K562 (cell line): Measurements from ENCODE around the gene ZDHHC3. TPM values are rescaled to one million over a fixed set of nuclear protein-coding genes. Genes with fewer than 3 reads are reported as not detected.

Experiments used
- ATAC-seq: fragments of 200-7000 bp; cut with Tn5 transposase; 3 replicates; pipeline ENCODE4 v1.9.1; 2020; ENCODE audit warnings: moderate library complexity
- BruUV-seq: library from RNA; stranded (reverse); fragments of 400-500 nt; replicated peaks from 2 replicates; lab custom pipeline; 2021; lab: Mats Ljungman, UMichigan
- CTCF ChIA-PET: fragments of 300-600 bp; formaldehyde crosslinking; extraction: SDS; loops from one replicate; lab custom pipeline; 2021; ENCODE audit warnings: low intra/inter-chr PET ratio; lab: Yijun Ruan, JAX
- POLR2A ChIA-PET: fragments of 300-600, 350-650 bp; sonication (Branson Sonifier 250); formaldehyde crosslinking; extraction: SDS; loops from one replicate; lab custom pipeline; 2021; ENCODE audit warnings: antibody characterized with exemption, inconsistent platforms; lab: Yijun Ruan, JAX
- DNase-seq, 4 experiments: peaks; one replicate each; pipeline versions ENCODE4 v3.0.0 to v3.0.0-alpha.2; 2011 to 2018; ENCODE audit warnings: low spot score in 3 of 4, mixed read lengths in 3 of 4; ENCODE audit errors: extremely low read depth in 1 of 4
- FAIRE-seq: peaks from 2 replicates; lab custom pipeline; 2011; peaks lifted over from hg19 to GRCh38; lab: Jason Lieb, UNC
- H2AFZ ChIP-seq: 2 replicates; pipeline ENCODE4 v1.6.0; 2011; ENCODE audit warnings: low read depth, low read length, control low read depth, inconsistent platforms
- H3K27ac ChIP-seq: fragments of 200-600 bp; 3 replicates; pipeline ENCODE4 v1.8.0; 2011; ENCODE audit warnings: low read depth, mild to moderate bottlenecking, control low read depth, inconsistent platforms, low read length, moderate library complexity, mixed read lengths; ENCODE audit errors: extremely low read depth
- H3K27me3 ChIP-seq, 2 experiments: fragments of 300-600 bp in 1 of 2; 2 replicates in 1 of 2; 3 replicates in 1 of 2; pipeline versions ENCODE4 v1.6.0 to v1.8.0; 2011; ENCODE audit warnings: inconsistent platforms in 2 of 2, low read length in 2 of 2, mild to moderate bottlenecking in 1 of 2, mixed read lengths in 1 of 2, moderate library complexity in 1 of 2; ENCODE audit not compliant: control insufficient read depth in 2 of 2, insufficient read depth in 2 of 2
- H3K36me3 ChIP-seq: fragments of 300-600 bp; 3 replicates; pipeline ENCODE4 v1.8.0; 2011; ENCODE audit warnings: mild to moderate bottlenecking, low read length, inconsistent platforms; ENCODE audit not compliant: control insufficient read depth, insufficient read depth
- H3K4me1 ChIP-seq, 2 experiments: fragments of 200-600 bp in 1 of 2; replicated peaks in 1 of 2; 2 replicates in 1 of 2; 3 replicates in 1 of 2; pipeline versions ENCODE4 v1.5.1 to v1.8.0; 2011; ENCODE audit warnings: inconsistent platforms in 2 of 2, low read length in 2 of 2, mild to moderate bottlenecking in 1 of 2, mixed read lengths in 1 of 2, moderate library complexity in 1 of 2; ENCODE audit not compliant: control insufficient read depth in 2 of 2, insufficient read depth in 2 of 2
- H3K4me2 ChIP-seq: 2 replicates; pipeline ENCODE4 v1.6.1; 2011; ENCODE audit warnings: low read length, control low read depth, inconsistent platforms, mixed read lengths; ENCODE audit not compliant: insufficient read depth
- H3K4me3 ChIP-seq: fragments of 200-600 bp; sonication (generic), shearing (Covaris generic); 2 replicates; pipeline ENCODE4 v1.5.1; 2016; ENCODE audit warnings: control low read depth, inconsistent platforms
- H3K79me2 ChIP-seq: fragments of 200-600 bp; 3 replicates; pipeline ENCODE4 v1.8.0; 2011; ENCODE audit warnings: low read length, inconsistent platforms; ENCODE audit not compliant: control insufficient read depth, insufficient read depth
- H3K9ac ChIP-seq, 2 experiments: 2 replicates each; pipeline versions ENCODE4 v1.6.0 to v1.6.1; 2011; ENCODE audit warnings: low read depth in 2 of 2, low read length in 2 of 2, control low read depth in 1 of 2, inconsistent platforms in 1 of 2, mild to moderate bottlenecking in 1 of 2, mixed read lengths in 1 of 2; ENCODE audit not compliant: insufficient read depth in 1 of 2
- H3K9me1 ChIP-seq: one replicate; pipeline ENCODE4 v1.6.0; 2011; ENCODE audit warnings: inconsistent platforms, mild to moderate bottlenecking, low read length, moderate library complexity; ENCODE audit not compliant: control insufficient read depth, insufficient read depth
- H3K9me3 ChIP-seq: replicated peaks from 2 replicates; pipeline ENCODE4 v1.5.1; 2011; ENCODE audit warnings: low read depth, low read length, inconsistent platforms; ENCODE audit not compliant: control insufficient read depth, insufficient read depth
- H4K20me1 ChIP-seq: replicated peaks from 2 replicates; pipeline ENCODE4 v1.6.1; 2011; ENCODE audit warnings: low read length, inconsistent platforms, mixed read lengths; ENCODE audit not compliant: control insufficient read depth, insufficient read depth
- BCLAF1 ChIP-seq, 2 experiments: fragments of 450-650 bp in 1 of 2; IDR thresholded peaks; 2 replicates each; pipeline ENCODE4 v1.6.1; 2011 to 2017; ENCODE audit warnings: low read depth in 2 of 2, antibody characterized with exemption in 1 of 2, borderline replicate concordance in 1 of 2, low read length in 1 of 2, mild to moderate bottlenecking in 1 of 2, mixed read lengths in 1 of 2; ENCODE audit not compliant: control insufficient read depth in 1 of 2
- CC2D1A ChIP-seq: fragments of 450-650 bp; IDR thresholded peaks from 2 replicates; pipeline ENCODE4 v1.6.1; 2017; ENCODE audit warnings: mild to moderate bottlenecking
- CREB3 ChIP-seq: fragments of 450-650 bp; conservative IDR thresholded peaks from 2 replicates; pipeline ENCODE4 v1.6.1; 2016; ENCODE audit warnings: missing genetic modification characterization, low read depth, mild to moderate bottlenecking, missing compliant biosample characterization, moderate library complexity
- EHMT2 ChIP-seq: fragments of 450-650 bp; IDR thresholded peaks from 2 replicates; pipeline ENCODE4 v1.6.1; 2018; ENCODE audit warnings: antibody characterized with exemption
- FOXO4 ChIP-seq: fragments of 450-650 bp; formaldehyde crosslinking; IDR thresholded peaks from 2 replicates; pipeline ENCODE4 v1.4.0; 2020; ENCODE audit warnings: mild to moderate bottlenecking, moderate library complexity
- IFI16 ChIP-seq: fragments of 250-450 bp; sonication (Bioruptor Pico); IDR thresholded peaks from 2 replicates; pipeline ENCODE4 v2.1.2; 2022; ENCODE audit warnings: mild to moderate bottlenecking, inconsistent platforms
- MAX ChIP-seq: sonication (generic); formaldehyde crosslinking; IDR thresholded peaks from 2 replicates; pipeline ENCODE4 v1.9.0; 2022; ENCODE audit warnings: mild to moderate bottlenecking, missing genetic modification reagents
- PTRF ChIP-seq: fragments of 450-650 bp; IDR thresholded peaks from 2 replicates; pipeline ENCODE4 v1.6.1; 2016; ENCODE audit warnings: mild to moderate bottlenecking, missing genetic modification characterization, missing compliant biosample characterization
- TARDBP ChIP-seq: fragments of 450-650 bp; IDR thresholded peaks from 2 replicates; pipeline ENCODE4 v1.6.1; 2016
- ZBED1 ChIP-seq: IDR thresholded peaks from 2 replicates; pipeline ENCODE4 v1.6.1; 2014
- ZBTB34 ChIP-seq: fragments of 250-450 bp; sonication (Bioruptor Pico); IDR thresholded peaks from 2 replicates; pipeline ENCODE4 v1.8.0; 2021; ENCODE audit warnings: mild to moderate bottlenecking, moderate library complexity
- ZFP1 ChIP-seq: fragments of 450-650 bp; formaldehyde crosslinking; IDR thresholded peaks from 2 replicates; pipeline ENCODE4 v1.4.0; 2020; ENCODE audit warnings: mild to moderate bottlenecking, mixed read lengths
- ZFP36 ChIP-seq: fragments of 150-350 bp; IDR thresholded peaks from 2 replicates; pipeline ENCODE4 v1.6.1; 2018; ENCODE audit warnings: low read length, low read depth; ENCODE audit not compliant: partially characterized antibody
- ZNF431 ChIP-seq: sonication (generic); formaldehyde crosslinking; IDR thresholded peaks from 2 replicates; pipeline ENCODE4 v1.8.0; 2022; ENCODE audit warnings: mild to moderate bottlenecking, missing genetic modification reagents
- WGBS: fragments of 100-300 bp; shearing (Covaris generic); methylation state at CpG from one replicate; pipeline ENCODE4 v1.1.6; 2016; ENCODE audit warnings: low coverage, mixed read lengths; ENCODE audit not compliant: insufficient coverage; ENCODE audit errors: missing lambda C conversion rate; 5-methylcytosine and 5-hydroxymethylcytosine counted together
- in situ Hi-C: fragments of 300-500 bp; cut with MboI; formaldehyde crosslinking; loops from 4 replicates; pipeline ENCODE4 v1.15.0; 2018; ENCODE audit warnings: inconsistent platforms, mixed read lengths
- intact Hi-C: fragments of 100-400 bp; cut with micrococcal nuclease; formaldehyde crosslinking; loops from 2 replicates; pipeline ENCODE4 v1.14.2; 2022
- polyA plus RNA-seq, 8 experiments: library from polyadenylated mRNA; depleted of rRNA in 4 of 8; stranded (reverse) in 5 of 8; unstranded in 3 of 8; fragments of >200 nt; fragmentation: Nextera tagmentation in 2 of 8; fragmentation: Illumina TruSeq in 1 of 8; extraction: Ambion mirVana in 2 of 8; extraction: Trizol in 1 of 8; gene quantifications; 2 replicates each; pipeline versions ENCODE4 v1.2.1 to v1.2.3, GENCODE V29; 2011 to 2014; ENCODE audit warnings: inconsistent platforms in 1 of 8, missing spikeins in 1 of 8
- total RNA-seq, 7 experiments: library from RNA; depleted of rRNA in 6 of 7; stranded (reverse); fragments of >200 nt in 6 of 7; fragmentation: Illumina TruSeq in 2 of 7; extraction: Trizol in 2 of 7; gene quantifications; 2 replicates each; pipeline versions ENCODE4 v1.2.1 to v1.2.3, GENCODE V29; 2011 to 2021; ENCODE audit warnings: low replicate concordance in 1 of 7

ZDHHC3 gene
- total and polyA plus RNA-seq, 9 of the 15 experiments (the other 6 are each of a cell fraction or from before 2014, with no cell fraction given): 10.3 to 120 (median 67.2) TPM

- Histone ChIP-seq H3K9me1 (no peaks in the 10 kb centered on the region), H3K27me3 (no peaks in the 10 kb centered on the region), H4K20me1 (peaks cover 18% of the 10 kb centered on the region), H2AFZ (no peak overlapping the region), H3K4me3 (no peak overlapping the region), H3K4me2 (no peak overlapping the region), H3K9me3 (no peaks in the 10 kb centered on the region), H3K9ac (no peak overlapping the region), H3K27ac (no peak overlapping the region), H3K79me2 (no peaks in the 10 kb centered on the region), H3K4me1 (no peaks in the 10 kb centered on the region), H3K36me3 (peaks cover 42% of the 10 kb centered on the region)
- BruUV-seq: no TSS peak
- in situ Hi-C loops (no loop called here), intact Hi-C loops (no loop called here)
- ChIA-PET POLR2A (interaction anchor here (0.6 to 1.2 kb wide), 2 partner anchors 13 to 30 kb away, joined by 3 to 4 read pairs; no protein-coding TSS in a partner anchor), CTCF (no interaction called here)
- ATAC-seq: no peak
- TF ChIP-seq PTRF (tag): no peak
- TF ChIP-seq BCLAF1 (IDR thresholded peaks at IDR 0.05; ENCODE audit: borderline replicate concordance in 1 of 2, control insufficient read depth in 1 of 2, low read depth in 2 of 2, low read length in 1 of 2): no peak
- TF ChIP-seq IFI16 (CRISPR knock-in tag): no peak
- no peak for TF ChIP-seq ZNF431
- TF ChIP-seq ZBED1: no peak
- no peak for TF ChIP-seq TARDBP
- TF ChIP-seq ZFP36: no peak
- TF ChIP-seq ZFP1 (CRISPR knock-in tag): no peak
- no peak for TF ChIP-seq EHMT2
- TF ChIP-seq CREB3 (tag): no peak
- TF ChIP-seq CC2D1A: no peak
- TF ChIP-seq ZBTB34: no peak
- TF ChIP-seq MAX: no peak
- no peak for TF ChIP-seq FOXO4 (CRISPR knock-in tag)
- WGBS: 79% methylated on average over 5 of the region's 5 CpGs
- no peak for FAIRE-seq
- DNase-seq: no peak
These were observed 21.7 kb downstream of the ZDHHC3 start for GRCh38 chr3:44954304-44954703.
